Mesenchymal stem cell (in vitro differentiated cells and primary cell): ENCODE results near the gene CD2AP.

Source experiments
- DNase-seq: peaks from one replicate; pipeline ENCODE4 v3.0.0-alpha.2; 2013
- H2AFZ ChIP-seq: one replicate; pipeline ENCODE4 v1.6.1; 2013; ENCODE audit warnings: low read depth, mild to moderate bottlenecking, control low read depth, inconsistent platforms, low read length, moderate library complexity
- H2AK5ac ChIP-seq: 2 replicates; pipeline ENCODE4 v1.6.1; 2013; ENCODE audit warnings: low read length, moderate library complexity, mild to moderate bottlenecking, inconsistent platforms; ENCODE audit not compliant: severe bottlenecking
- H2BK120ac ChIP-seq: one replicate; pipeline ENCODE4 v1.6.1; 2013; ENCODE audit warnings: low read depth, mild to moderate bottlenecking, inconsistent platforms, low read length, moderate library complexity
- H2BK12ac ChIP-seq, 2 experiments: one replicate each; pipeline ENCODE4 v1.6.1; 2013; ENCODE audit warnings: inconsistent platforms in 2 of 2, low read length in 2 of 2, mild to moderate bottlenecking in 2 of 2, moderate library complexity in 2 of 2, control low read depth in 1 of 2
- H2BK15ac ChIP-seq: one replicate; pipeline ENCODE4 v1.6.1; 2013; ENCODE audit warnings: mild to moderate bottlenecking, low read depth, inconsistent platforms; ENCODE audit not compliant: poor library complexity, severe bottlenecking
- H2BK5ac ChIP-seq: 2 replicates; pipeline ENCODE4 v1.6.1; 2013; ENCODE audit warnings: low read depth, mild to moderate bottlenecking, low read length, control low read depth, inconsistent platforms; ENCODE audit not compliant: poor library complexity, severe bottlenecking
- H3K14ac ChIP-seq, 2 experiments: one replicate each; pipeline ENCODE4 v1.6.1; 2013; ENCODE audit warnings: inconsistent platforms in 2 of 2, low read length in 2 of 2, control low read depth in 1 of 2, mild to moderate bottlenecking in 1 of 2, moderate library complexity in 1 of 2
- H3K18ac ChIP-seq, 2 experiments: one replicate each; pipeline ENCODE4 v1.6.1; 2013; ENCODE audit warnings: inconsistent platforms in 2 of 2, low read length in 2 of 2, control low read depth in 1 of 2, low read depth in 1 of 2, mild to moderate bottlenecking in 1 of 2
- H3K23ac ChIP-seq, 2 experiments: one replicate each; pipeline ENCODE4 v1.6.1; 2013; ENCODE audit warnings: inconsistent platforms in 2 of 2, low read length in 2 of 2, mild to moderate bottlenecking in 2 of 2, moderate library complexity in 2 of 2, control low read depth in 1 of 2
- H3K27ac ChIP-seq: 2 replicates; pipeline ENCODE4 v1.5.1; 2013; ENCODE audit warnings: mild to moderate bottlenecking, moderate library complexity, low read length, control low read depth, inconsistent platforms; ENCODE audit not compliant: poor library complexity, severe bottlenecking
- H3K27me3 ChIP-seq, 2 experiments: 2 replicates each; pipeline versions ENCODE4 v1.6.1 to v1.7.0; 2013; ENCODE audit warnings: low read length in 2 of 2, mild to moderate bottlenecking in 2 of 2, moderate library complexity in 2 of 2, control low read depth in 1 of 2, inconsistent platforms in 1 of 2; ENCODE audit not compliant: control insufficient read depth in 1 of 2, insufficient read depth in 1 of 2
- H3K36me3 ChIP-seq, 2 experiments: 2 replicates each; pipeline versions ENCODE4 v1.6.1 to v1.7.0; 2013; ENCODE audit warnings: low read length in 2 of 2, control low read depth in 1 of 2, inconsistent platforms in 1 of 2, low read depth in 1 of 2, mild to moderate bottlenecking in 1 of 2; ENCODE audit not compliant: insufficient read depth in 2 of 2, control insufficient read depth in 1 of 2
- H3K4ac ChIP-seq, 2 experiments: one replicate each; pipeline ENCODE4 v1.6.1; 2013; ENCODE audit warnings: inconsistent platforms in 2 of 2, low read length in 2 of 2, mild to moderate bottlenecking in 2 of 2, moderate library complexity in 2 of 2, control low read depth in 1 of 2, low read depth in 1 of 2
- H3K4me1 ChIP-seq: 2 replicates; pipeline ENCODE4 v1.6.1; 2013; ENCODE audit warnings: low read depth, low read length, control low read depth; ENCODE audit not compliant: control insufficient read depth, insufficient read depth
- H3K4me2 ChIP-seq: 2 replicates; pipeline ENCODE4 v1.6.1; 2013; ENCODE audit warnings: low read length, mild to moderate bottlenecking, inconsistent platforms; ENCODE audit not compliant: poor library complexity, severe bottlenecking
- H3K4me3 ChIP-seq, 2 experiments: 2 replicates each; pipeline versions ENCODE4 v1.5.1 to v1.7.0; 2013; ENCODE audit warnings: low read length in 2 of 2, mild to moderate bottlenecking in 2 of 2, control low read depth in 1 of 2, low read depth in 1 of 2; ENCODE audit not compliant: insufficient read depth in 1 of 2
- H3K79me1 ChIP-seq: replicated peaks from 2 replicates; pipeline ENCODE4 v1.6.1; 2013; ENCODE audit warnings: mild to moderate bottlenecking, control low read depth, low read length, inconsistent platforms; ENCODE audit not compliant: poor library complexity, severe bottlenecking
- H3K9ac ChIP-seq: 2 replicates; pipeline ENCODE4 v1.7.0; 2013; ENCODE audit warnings: mild to moderate bottlenecking, low read length, moderate library complexity
- H3K9me3 ChIP-seq: 2 replicates; pipeline ENCODE4 v1.7.0; 2013; ENCODE audit warnings: mild to moderate bottlenecking, low read length; ENCODE audit not compliant: control insufficient read depth
- H4K8ac ChIP-seq: one replicate; pipeline ENCODE4 v1.6.1; 2013; ENCODE audit warnings: inconsistent platforms, mild to moderate bottlenecking, low read length, moderate library complexity
- H4K91ac ChIP-seq: one replicate; pipeline ENCODE4 v1.6.1; 2013; ENCODE audit warnings: mild to moderate bottlenecking, low read length, inconsistent platforms
- WGBS: methylation state at CpG from one replicate; pipeline ENCODE4 v1.1.7; 2013; ENCODE audit warnings: mixed read lengths; 5-methylcytosine and 5-hydroxymethylcytosine counted together

CD2AP gene

DNA sequence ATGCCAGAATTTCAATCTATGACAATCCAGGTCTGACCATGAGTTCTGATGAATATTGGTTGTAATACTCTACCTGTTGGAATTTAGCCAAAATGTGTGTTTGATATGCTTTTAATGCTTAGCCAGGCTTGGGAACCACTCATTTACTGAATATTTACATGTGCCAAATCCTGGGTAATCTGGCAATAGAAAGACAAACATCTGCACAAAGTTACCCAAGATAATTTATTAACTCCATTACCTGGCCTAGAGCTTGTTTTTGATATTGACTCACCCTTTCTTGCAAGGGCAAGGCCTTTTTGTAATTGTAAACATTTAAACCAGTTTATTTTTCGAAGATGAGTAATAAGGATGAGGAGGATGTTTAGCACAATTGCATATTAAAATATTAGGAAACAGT lies 13.5 kb upstream of the CD2AP start:
- H3K27ac ChIP-seq, result no peak overlapping the region
- no CpG with 5 or more reads among the region's 1 CpG for WGBS
- H2BK12ac ChIP-seq, result no peak overlapping the region
- H3K23ac ChIP-seq, result no peak overlapping the region
- no peak overlapping the region for H3K4ac ChIP-seq
- peaks cover 4% of the 10 kb centered on the region for H3K4me1 ChIP-seq
- H3K4me2 ChIP-seq, result no peak overlapping the region
- H3K79me1 ChIP-seq, result no peaks in the 10 kb centered on the region
- no peak overlapping the region for H2AFZ ChIP-seq
- no peak overlapping the region for H4K91ac ChIP-seq
- H3K9me3 ChIP-seq, result no peaks in the 10 kb centered on the region
- no peak for DNase-seq
- no peak overlapping the region for H3K9ac ChIP-seq
- no peak overlapping the region for H3K18ac ChIP-seq
- no peak overlapping the region for H2BK15ac ChIP-seq
- no peak overlapping the region for H2AK5ac ChIP-seq
- no peak overlapping the region for H3K14ac ChIP-seq
- H4K8ac ChIP-seq, result no peak overlapping the region
- H3K4me3 ChIP-seq, result no peak overlapping the region
- no peak overlapping the region for H2BK120ac ChIP-seq
- H2BK5ac ChIP-seq, result no peak overlapping the region
- H3K27me3 ChIP-seq, result no peaks in the 10 kb centered on the region
- no peaks in the 10 kb centered on the region for H3K36me3 ChIP-seq

GRCh38 chr6:47465117-47465516 lies 12.5 kb upstream of the CD2AP start:
- H3K4me2 ChIP-seq, result no peak overlapping the region
- H4K8ac ChIP-seq, result no peak overlapping the region
- H3K9ac ChIP-seq, result no peak overlapping the region
- DNase-seq, result no peak
- H2BK15ac ChIP-seq, result no peak overlapping the region
- no peak overlapping the region for H3K4me3 ChIP-seq
- no peak overlapping the region for H2BK12ac ChIP-seq
- no peak overlapping the region for H3K4ac ChIP-seq
- WGBS, result no CpG with 5 or more reads among the region's 1 CpG
- no peaks in the 10 kb centered on the region for H3K36me3 ChIP-seq
- H4K91ac ChIP-seq, result no peak overlapping the region
- no peak overlapping the region for H2BK5ac ChIP-seq
- H3K4me1 ChIP-seq, result peaks cover 2% of the 10 kb centered on the region
- H2AFZ ChIP-seq, result no peak overlapping the region
- no peaks in the 10 kb centered on the region for H3K27me3 ChIP-seq
- H3K79me1 ChIP-seq, result no peaks in the 10 kb centered on the region
- no peaks in the 10 kb centered on the region for H3K9me3 ChIP-seq
- no peak overlapping the region for H2AK5ac ChIP-seq
- H2BK120ac ChIP-seq, result no peak overlapping the region
- no peak overlapping the region for H3K14ac ChIP-seq
- H3K23ac ChIP-seq, result no peak overlapping the region
- no peak overlapping the region for H3K18ac ChIP-seq
- H3K27ac ChIP-seq, result no peak overlapping the region

DNA sequence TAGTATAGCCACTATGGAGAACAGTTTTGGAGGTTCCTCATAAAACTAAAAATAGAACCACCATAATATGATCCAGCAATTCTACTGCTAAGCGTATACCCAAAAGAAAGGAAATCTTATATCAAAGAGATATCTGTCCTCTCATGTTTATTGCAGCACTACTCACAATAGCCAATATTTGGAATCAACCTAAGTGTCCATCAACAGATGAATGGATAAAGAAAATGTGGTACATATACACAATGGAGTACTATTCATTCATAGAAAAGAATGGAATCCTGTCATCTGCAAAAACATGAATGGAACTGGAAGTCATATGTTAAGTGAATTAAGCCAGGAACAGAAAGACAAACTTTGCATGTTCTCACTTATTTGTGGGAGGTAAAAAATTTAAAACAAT lies 5.7 kb upstream of the CD2AP start:
- H2BK5ac ChIP-seq, result no peak overlapping the region

GRCh38 chr6:47473791-47474346 lies 3.7 kb upstream of the CD2AP start:
- H3K4ac ChIP-seq, result no peak overlapping the region
- H2AFZ ChIP-seq, result no peak overlapping the region
- 93% methylated on average over 1 of the region's 1 CpG for WGBS
- no peaks in the 10 kb centered on the region for H3K27me3 ChIP-seq
- no peaks in the 10 kb centered on the region for H3K4me1 ChIP-seq
- H3K4me3 ChIP-seq, result no peak overlapping the region
- DNase-seq, result no peak
- no peak overlapping the region for H2BK120ac ChIP-seq
- peaks cover 2% of the 10 kb centered on the region for H3K79me1 ChIP-seq
- no peak overlapping the region for H3K18ac ChIP-seq
- no peaks in the 10 kb centered on the region for H3K36me3 ChIP-seq
- no peak overlapping the region for H4K91ac ChIP-seq
- no peak overlapping the region for H2BK12ac ChIP-seq
- H2AK5ac ChIP-seq, result no peak overlapping the region
- no peak overlapping the region for H3K23ac ChIP-seq
- no peak overlapping the region for H2BK5ac ChIP-seq
- no peak overlapping the region for H3K9ac ChIP-seq
- H3K4me2 ChIP-seq, result no peak overlapping the region
- H3K27ac ChIP-seq, result no peak overlapping the region
- H2BK15ac ChIP-seq, result no peak overlapping the region
- H3K14ac ChIP-seq, result no peak overlapping the region
- no peaks in the 10 kb centered on the region for H3K9me3 ChIP-seq
- no peak overlapping the region for H4K8ac ChIP-seq

More for the DNA sequence above, 5.7 kb upstream of the CD2AP start:
- Histone ChIP-seq H3K79me1 (peaks cover 2% of the 10 kb centered on the region), H3K4ac (no peak overlapping the region), H2AFZ (no peak overlapping the region), H2BK120ac (no peak overlapping the region), H3K36me3 (no peaks in the 10 kb centered on the region), H3K23ac (no peak overlapping the region), H2BK12ac (no peak overlapping the region), H4K91ac (no peak overlapping the region), H3K27ac (no peak overlapping the region), H3K9me3 (no peaks in the 10 kb centered on the region), H3K9ac (no peak overlapping the region), H3K4me3 (no peak overlapping the region), H3K18ac (no peak overlapping the region), H4K8ac (no peak overlapping the region), H3K4me1 (no peaks in the 10 kb centered on the region), H2BK15ac (no peak overlapping the region), H2AK5ac (no peak overlapping the region), H3K27me3 (no peaks in the 10 kb centered on the region), H3K4me2 (no peak overlapping the region), H3K14ac (no peak overlapping the region)
- WGBS, result 100% methylated on average over 1 of the region's 1 CpG
- DNase-seq, result no peak
